HUES48 (cell line): Measurements from ENCODE around the gene CASD1.

Experiments used
- H3K27ac ChIP-seq: one replicate; pipeline ENCODE4 v1.7.0; 2013; ENCODE audit warnings: low read depth, low read length, inconsistent platforms
- H3K27me3 ChIP-seq: 2 replicates; pipeline ENCODE4 v1.6.1; 2013; ENCODE audit warnings: mild to moderate bottlenecking, low read length; ENCODE audit not compliant: control insufficient read depth, insufficient read depth
- H3K36me3 ChIP-seq: 2 replicates; pipeline ENCODE4 v1.6.1; 2013; ENCODE audit warnings: low read length; ENCODE audit not compliant: control insufficient read depth, insufficient read depth
- H3K4me1 ChIP-seq: 2 replicates; pipeline ENCODE4 v1.6.1; 2013; ENCODE audit warnings: mild to moderate bottlenecking, low read length; ENCODE audit not compliant: control insufficient read depth, insufficient read depth
- H3K4me3 ChIP-seq: 2 replicates; pipeline ENCODE4 v1.5.1; 2013; ENCODE audit warnings: mild to moderate bottlenecking, low read depth, low read length
- H3K9ac ChIP-seq: 2 replicates; pipeline ENCODE4 v1.6.1; 2013; ENCODE audit warnings: mild to moderate bottlenecking, low read depth, low read length, moderate library complexity
- H3K9me3 ChIP-seq: 2 replicates; pipeline ENCODE4 v1.6.1; 2013; ENCODE audit warnings: low read length; ENCODE audit not compliant: control insufficient read depth, insufficient read depth

Gene CASD1

DNA sequence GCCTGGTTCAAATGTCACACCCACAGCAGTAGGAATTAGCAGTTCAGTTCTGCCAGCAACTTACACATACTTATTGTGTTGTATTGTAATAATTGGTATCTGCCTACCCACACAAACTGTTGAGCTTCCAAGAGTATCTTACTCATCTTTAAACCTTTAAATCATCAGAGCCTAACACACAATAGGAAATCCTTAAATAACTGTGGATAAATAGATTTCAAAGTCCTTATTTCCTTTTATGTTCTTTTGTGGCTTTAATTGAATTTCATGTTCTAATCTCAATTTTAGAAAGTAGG is 3.9 kb downstream of the CASD1 start:
- no peak overlapping the region for H3K9ac ChIP-seq
- H3K36me3 ChIP-seq, result peaks cover 18% of the 10 kb centered on the region
- H3K4me3 ChIP-seq, result no peak overlapping the region
- no peak overlapping the region for H3K27ac ChIP-seq
- no peaks in the 10 kb centered on the region for H3K27me3 ChIP-seq
- H3K4me1 ChIP-seq, result peaks cover 58% of the 10 kb centered on the region
- no peaks in the 10 kb centered on the region for H3K9me3 ChIP-seq

GRCh38 chr7:94514140-94514889 is 4.7 kb downstream of the CASD1 start:
- Histone ChIP-seq H3K4me3 (no peak overlapping the region), H3K27me3 (no peaks in the 10 kb centered on the region), H3K9me3 (no peaks in the 10 kb centered on the region), H3K9ac (no peak overlapping the region), H3K4me1 (peaks cover 50% of the 10 kb centered on the region), H3K36me3 (peaks cover 24% of the 10 kb centered on the region), H3K27ac (peak overlapping the region; percentile 26)

DNA sequence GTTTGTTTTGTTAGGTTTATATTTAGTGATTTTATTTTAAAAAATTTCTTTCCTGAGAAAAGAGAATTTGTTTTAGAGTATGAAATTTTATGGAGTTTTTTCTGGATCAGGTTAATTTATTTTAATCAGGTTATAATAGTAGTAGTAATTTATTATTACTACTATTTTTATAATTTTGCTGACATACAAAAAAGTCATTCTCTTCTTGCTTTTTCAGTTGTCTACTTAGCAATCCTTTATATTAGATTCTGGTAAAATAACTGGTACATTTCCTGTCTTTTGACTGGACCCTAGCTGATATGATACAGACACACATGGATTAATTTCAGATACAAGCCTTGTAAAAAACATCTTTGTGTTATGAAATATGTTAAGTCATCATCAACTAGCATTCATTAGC is 5.3 kb downstream of the CASD1 start:
- H3K4me1 ChIP-seq, result peaks cover 50% of the 10 kb centered on the region
- H3K9ac ChIP-seq, result no peak overlapping the region
- H3K27ac ChIP-seq, result no peak overlapping the region
- no peaks in the 10 kb centered on the region for H3K27me3 ChIP-seq
- H3K4me3 ChIP-seq, result no peak overlapping the region
- peaks cover 25% of the 10 kb centered on the region for H3K36me3 ChIP-seq
- H3K9me3 ChIP-seq, result no peaks in the 10 kb centered on the region

- Histone ChIP-seq H3K36me3 (peaks cover 42% of the 10 kb centered on the region), H3K4me3 (no peak overlapping the region), H3K9me3 (no peaks in the 10 kb centered on the region), H3K27ac (no peak overlapping the region), H3K9ac (no peak overlapping the region), H3K27me3 (no peaks in the 10 kb centered on the region), H3K4me1 (no peaks in the 10 kb centered on the region)
Observed at GRCh38 chr7:94525923-94526322, 16.3 kb downstream of the CASD1 start.

DNA sequence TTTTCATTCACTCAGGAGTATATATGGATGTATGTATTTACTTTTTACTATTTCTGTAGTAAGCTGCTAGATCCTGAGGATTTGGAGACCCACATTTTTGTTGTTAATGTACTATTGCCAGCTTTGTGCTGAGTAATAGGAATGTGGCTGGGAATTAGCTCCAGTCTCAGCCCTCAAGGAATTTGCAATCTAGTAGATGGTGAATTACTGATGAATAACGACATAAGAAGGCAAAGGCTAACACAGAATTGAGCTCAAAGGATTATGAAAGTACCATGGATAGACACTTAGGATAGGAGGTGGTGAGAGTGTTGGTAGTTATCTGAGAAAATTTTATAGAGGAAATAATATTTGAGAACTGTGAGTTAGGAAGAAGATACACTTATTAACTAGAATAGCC is 19.9 kb downstream of the CASD1 start:
- Histone ChIP-seq H3K4me3 (no peak overlapping the region), H3K4me1 (no peaks in the 10 kb centered on the region), H3K9me3 (no peaks in the 10 kb centered on the region), H3K36me3 (peaks cover 58% of the 10 kb centered on the region), H3K27ac (no peak overlapping the region), H3K27me3 (no peaks in the 10 kb centered on the region), H3K9ac (no peak overlapping the region)

DNA sequence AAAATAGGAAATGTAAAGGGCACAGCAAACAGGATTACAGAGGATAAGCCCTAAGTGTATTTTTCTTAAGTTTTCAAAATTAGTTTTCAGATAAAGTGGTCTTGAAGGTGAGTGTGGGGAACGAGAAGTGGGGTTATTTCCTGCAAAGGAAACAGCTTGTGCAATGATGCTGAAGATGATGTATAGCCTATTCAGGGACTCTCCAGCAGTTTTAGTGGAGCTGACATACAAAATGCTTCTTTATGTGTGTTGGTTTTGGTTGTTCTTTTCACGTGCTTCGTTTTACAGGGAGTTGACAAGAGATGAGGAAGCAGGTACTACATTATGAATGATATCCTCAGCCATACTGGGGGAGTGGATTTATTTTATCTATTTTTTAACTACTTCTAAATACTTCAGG is 20.5 kb downstream of the CASD1 start:
- Histone ChIP-seq H3K4me1 (no peaks in the 10 kb centered on the region), H3K27me3 (no peaks in the 10 kb centered on the region), H3K9ac (no peak overlapping the region), H3K27ac (no peak overlapping the region), H3K9me3 (no peaks in the 10 kb centered on the region), H3K36me3 (peaks cover 64% of the 10 kb centered on the region), H3K4me3 (no peak overlapping the region)

GRCh38 chr7:94532676-94533075 is 23.1 kb downstream of the CASD1 start:
- Histone ChIP-seq H3K27ac (no peak overlapping the region), H3K36me3 (peaks cover 76% of the 10 kb centered on the region), H3K9ac (no peak overlapping the region), H3K27me3 (no peaks in the 10 kb centered on the region), H3K4me1 (no peaks in the 10 kb centered on the region), H3K9me3 (no peaks in the 10 kb centered on the region), H3K4me3 (no peak overlapping the region)

DNA sequence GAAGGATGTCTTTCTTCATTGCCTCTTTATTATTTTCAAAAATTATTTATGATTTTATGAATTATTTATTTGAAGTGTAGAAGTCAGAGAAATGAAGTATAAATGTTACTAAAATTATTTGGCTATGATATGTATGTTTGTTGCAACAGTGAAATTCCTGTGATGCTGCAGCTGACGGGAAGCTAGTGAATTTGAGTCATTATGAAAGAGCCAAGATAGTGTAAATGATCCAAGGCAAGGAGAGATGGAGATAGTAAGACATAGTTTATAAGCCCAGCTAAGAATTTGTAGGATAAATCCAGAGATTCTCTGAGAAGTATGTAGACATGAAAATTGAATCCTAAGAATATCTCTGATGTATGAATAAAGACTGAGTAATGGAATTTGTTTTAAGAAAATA is 30.8 kb downstream of the CASD1 start:
- no peaks in the 10 kb centered on the region for H3K4me1 ChIP-seq
- no peak overlapping the region for H3K27ac ChIP-seq
- no peaks in the 10 kb centered on the region for H3K27me3 ChIP-seq
- no peak overlapping the region for H3K9ac ChIP-seq
- no peaks in the 10 kb centered on the region for H3K9me3 ChIP-seq
- H3K4me3 ChIP-seq, result no peak overlapping the region
- H3K36me3 ChIP-seq, result peaks cover 48% of the 10 kb centered on the region

DNA sequence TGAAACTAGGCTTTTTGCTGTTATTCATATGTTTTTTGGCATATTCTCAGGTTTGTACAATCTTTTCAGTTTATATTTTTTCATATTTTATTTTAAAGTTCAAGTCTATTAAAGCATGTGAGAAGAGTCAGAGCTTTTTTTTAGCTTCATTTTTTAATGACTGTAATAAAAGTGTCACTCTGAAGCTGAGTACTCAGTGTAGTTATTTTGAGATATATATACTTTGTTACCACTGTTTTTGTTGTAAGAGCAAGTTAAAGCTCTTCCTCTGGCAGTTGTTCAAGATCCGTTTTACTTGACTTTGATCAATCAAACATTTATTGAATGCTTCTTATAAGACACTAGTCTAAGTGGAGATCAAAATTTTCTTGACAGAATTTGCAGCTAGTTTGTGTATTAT is 37.5 kb downstream of the CASD1 start:
- Histone ChIP-seq H3K27ac (no peak overlapping the region), H3K9me3 (no peaks in the 10 kb centered on the region), H3K27me3 (no peaks in the 10 kb centered on the region), H3K9ac (no peak overlapping the region), H3K36me3 (peaks cover 40% of the 10 kb centered on the region), H3K4me1 (no peaks in the 10 kb centered on the region), H3K4me3 (no peak overlapping the region)

- H3K36me3 ChIP-seq, result peaks cover 56% of the 10 kb centered on the region
- no peaks in the 10 kb centered on the region for H3K9me3 ChIP-seq
- H3K27ac ChIP-seq, result no peak overlapping the region
- no peaks in the 10 kb centered on the region for H3K27me3 ChIP-seq
- no peak overlapping the region for H3K4me3 ChIP-seq
- H3K9ac ChIP-seq, result no peak overlapping the region
- no peaks in the 10 kb centered on the region for H3K4me1 ChIP-seq
Observed at GRCh38 chr7:94556028-94556427, 46.4 kb downstream of the CASD1 start.

DNA sequence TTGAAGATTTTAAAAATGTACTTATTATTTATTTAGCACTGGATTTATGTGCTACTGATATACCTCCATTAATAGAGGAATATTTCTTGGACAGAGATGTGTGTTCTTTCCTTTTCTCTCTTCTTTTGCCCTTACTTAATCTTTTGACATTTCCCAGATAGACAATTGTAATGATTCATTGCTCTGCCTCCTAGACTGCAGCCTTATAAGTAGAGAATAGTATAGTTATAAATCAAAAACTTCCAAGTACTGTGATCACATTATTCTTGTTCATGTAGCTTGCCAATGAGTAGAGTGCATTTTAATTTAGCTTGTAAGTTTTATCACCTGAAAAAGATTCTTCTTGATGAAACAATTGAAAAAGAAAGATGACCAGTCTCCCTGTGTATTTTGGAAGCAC is 47.6 kb downstream of the CASD1 start:
- peaks cover 44% of the 10 kb centered on the region for H3K36me3 ChIP-seq
- H3K27me3 ChIP-seq, result no peaks in the 10 kb centered on the region
- H3K27ac ChIP-seq, result no peak overlapping the region
- no peaks in the 10 kb centered on the region for H3K9me3 ChIP-seq
- H3K4me1 ChIP-seq, result no peaks in the 10 kb centered on the region
- H3K4me3 ChIP-seq, result no peak overlapping the region
- no peak overlapping the region for H3K9ac ChIP-seq

DNA sequence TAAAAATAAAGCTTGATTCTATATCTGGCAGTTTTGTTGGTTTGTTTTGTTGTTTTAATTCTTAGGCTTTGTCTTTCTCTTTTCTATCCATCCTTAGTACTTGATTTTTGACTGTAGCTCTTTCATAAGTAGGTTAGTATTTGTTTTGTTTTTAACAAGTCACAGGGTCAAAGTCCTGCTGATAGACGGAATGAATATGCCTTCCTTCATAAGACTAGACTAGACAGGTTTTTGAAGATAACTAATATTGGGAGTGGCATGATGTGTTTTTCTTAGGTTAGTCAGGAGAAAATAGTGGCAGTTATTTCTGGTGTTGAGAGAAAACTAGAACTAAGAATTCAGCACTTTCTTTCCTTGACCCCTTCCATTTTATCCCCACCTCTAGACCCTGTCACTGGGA is 50.4 kb downstream of the CASD1 start:
- H3K27ac ChIP-seq, result no peak overlapping the region
- H3K4me1 ChIP-seq, result no peaks in the 10 kb centered on the region
- H3K36me3 ChIP-seq, result peaks cover 21% of the 10 kb centered on the region
- H3K9ac ChIP-seq, result no peak overlapping the region
- no peak overlapping the region for H3K4me3 ChIP-seq
- H3K27me3 ChIP-seq, result no peaks in the 10 kb centered on the region
- H3K9me3 ChIP-seq, result no peaks in the 10 kb centered on the region
